Measurements from ENCODE around the gene SNRPD2.
A peak's percentile ranks its signal among the peaks of the same experiment; 100 is the strongest.
"Not testable (repeated sequence)": the region's sequence is repeated elsewhere in the genome, so short reads cannot be mapped to it uniquely, and the experiment has no call there.

The SNRPD2 gene

GRCh38 chr19:45691516-45692186 is at the start of gene SNRPD2:
Gene SNRPD2, minus strand, starts transcription at chr19:45691953. Its CDS starts 65 bp downstream, at chr19:45691888.
- DNase-seq, result peak; percentile 92 to 93

GRCh38 chr19:45739498-45740439 is 48.0 kb upstream of the SNRPD2 start:
- DNase-seq, result no peak

- DNase-seq, result no peak
Observed at GRCh38 chr19:45733160-45733810, 41.5 kb upstream of the SNRPD2 start, which contains the start of gene MEIOSIN. Gene MEIOSIN, plus strand, starts transcription at chr19:45733439. Its CDS starts 1,938 bp downstream, at chr19:45735377.

- peak; percentile 95 to 96 for DNase-seq
Observed at GRCh38 chr19:45730368-45731288, 38.9 kb upstream of the SNRPD2 start, which contains the start of gene FBXO46. Gene FBXO46, minus strand, starts transcription at chr19:45730896. Its CDS starts 17,401 bp downstream, at chr19:45713495.

GRCh38 chr19:45729800-45730290 is 38.1 kb upstream of the SNRPD2 start:
- no peak for DNase-seq

- not testable (repeated sequence) for DNase-seq
Observed at GRCh38 chr19:45728683-45729082, 36.9 kb upstream of the SNRPD2 start.

GRCh38 chr19:45720065-45720464 is 28.3 kb upstream of the SNRPD2 start:
- not testable (repeated sequence) for DNase-seq

- no peak for DNase-seq
Observed at GRCh38 chr19:45717983-45718650, 26.4 kb upstream of the SNRPD2 start.

- peak; percentile 99 for DNase-seq
Observed at GRCh38 chr19:45717131-45717982, 25.6 kb upstream of the SNRPD2 start.

GRCh38 chr19:45716359-45717130 is 24.8 kb upstream of the SNRPD2 start:
- DNase-seq, result peak in 1 of 2 donors; percentile 20

- DNase-seq, result no peak
Observed at GRCh38 chr19:45715139-45715538, 23.4 kb upstream of the SNRPD2 start.

GRCh38 chr19:45713141-45713540 is 21.4 kb upstream of the SNRPD2 start:
- no peak for DNase-seq

GRCh38 chr19:45712699-45713067 is 20.9 kb upstream of the SNRPD2 start:
- no peak for DNase-seq

- no peak for DNase-seq
Observed at GRCh38 chr19:45711851-45712698, 20.3 kb upstream of the SNRPD2 start.

GRCh38 chr19:45710356-45711130 is 18.8 kb upstream of the SNRPD2 start:
- no peak for DNase-seq

- no peak for DNase-seq
Observed at GRCh38 chr19:45705710-45706415, 14.1 kb upstream of the SNRPD2 start.

- DNase-seq, result no peak
Observed at GRCh38 chr19:45705115-45705514, 13.4 kb upstream of the SNRPD2 start.

All from CD4-positive, alpha-beta T cell treated with Interleukin-1 beta for 1 hour (primary cell).